Mammary epithelial cell (primary cell): Measurements from ENCODE around the gene HPCAL1.

Experiments used
- EZH2 ChIP-seq: IDR thresholded peaks from 2 replicates; pipeline ENCODE4 v1.6.1; 2012; ENCODE audit warnings: low read length, inconsistent platforms, borderline replicate concordance
- TF ChIP-seq, protein P1 (sequence below), 2 donors: IDR thresholded peaks in 1 of 2; conservative IDR thresholded peaks in 1 of 2; 2 replicates each; pipeline ENCODE4 v1.5.1; 2011 to 2012; ENCODE audit warnings: inconsistent platforms in 2 of 2, low read length in 2 of 2, mild to moderate bottlenecking in 2 of 2, control low read depth in 1 of 2, low read depth in 1 of 2; ENCODE audit not compliant: insufficient read depth in 1 of 2; ENCODE audit errors: extremely low read depth in 1 of 2

DNA sequence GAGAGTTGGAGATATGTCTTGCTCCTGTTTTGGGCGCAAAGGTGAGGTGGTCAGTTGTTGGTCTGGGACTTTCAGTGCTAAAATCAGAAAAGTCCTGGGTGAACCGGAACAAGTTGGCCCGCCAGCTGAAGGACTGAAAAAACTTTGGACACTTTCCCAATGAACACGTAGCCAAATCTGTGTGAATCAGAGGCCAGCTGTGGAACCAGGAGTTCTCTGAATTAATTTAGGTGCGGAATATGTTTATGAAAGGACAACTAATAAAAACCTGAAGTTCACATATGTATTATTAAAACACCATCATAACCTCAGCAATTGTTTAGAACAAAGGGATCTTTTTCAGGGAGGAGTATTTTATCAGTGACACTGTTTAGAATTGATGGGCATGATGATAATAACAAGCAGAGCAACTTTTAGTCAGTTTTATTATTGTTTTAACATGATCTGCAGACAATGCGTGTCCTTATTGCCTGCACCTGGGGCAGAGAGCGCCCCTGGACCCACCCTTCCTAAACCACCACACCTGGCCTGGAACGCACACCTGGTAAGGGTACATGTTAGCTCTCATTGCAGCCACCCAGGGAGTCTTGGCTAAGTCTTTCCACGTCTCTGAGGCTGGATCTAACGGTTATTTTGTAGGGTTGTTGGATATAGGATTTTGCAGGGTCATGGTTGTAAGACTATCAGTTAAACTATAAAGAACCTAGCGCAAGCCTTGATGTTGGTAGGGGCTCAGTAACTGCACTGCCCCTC is 155.3 kb downstream of the HPCAL1 start:
- TF ChIP-seq, protein P1, sequence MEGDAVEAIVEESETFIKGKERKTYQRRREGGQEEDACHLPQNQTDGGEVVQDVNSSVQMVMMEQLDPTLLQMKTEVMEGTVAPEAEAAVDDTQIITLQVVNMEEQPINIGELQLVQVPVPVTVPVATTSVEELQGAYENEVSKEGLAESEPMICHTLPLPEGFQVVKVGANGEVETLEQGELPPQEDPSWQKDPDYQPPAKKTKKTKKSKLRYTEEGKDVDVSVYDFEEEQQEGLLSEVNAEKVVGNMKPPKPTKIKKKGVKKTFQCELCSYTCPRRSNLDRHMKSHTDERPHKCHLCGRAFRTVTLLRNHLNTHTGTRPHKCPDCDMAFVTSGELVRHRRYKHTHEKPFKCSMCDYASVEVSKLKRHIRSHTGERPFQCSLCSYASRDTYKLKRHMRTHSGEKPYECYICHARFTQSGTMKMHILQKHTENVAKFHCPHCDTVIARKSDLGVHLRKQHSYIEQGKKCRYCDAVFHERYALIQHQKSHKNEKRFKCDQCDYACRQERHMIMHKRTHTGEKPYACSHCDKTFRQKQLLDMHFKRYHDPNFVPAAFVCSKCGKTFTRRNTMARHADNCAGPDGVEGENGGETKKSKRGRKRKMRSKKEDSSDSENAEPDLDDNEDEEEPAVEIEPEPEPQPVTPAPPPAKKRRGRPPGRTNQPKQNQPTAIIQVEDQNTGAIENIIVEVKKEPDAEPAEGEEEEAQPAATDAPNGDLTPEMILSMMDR (conservative IDR thresholded peaks at IDR 0.05 in 1 of 2, IDR thresholded peaks at IDR 0.05 in 1 of 2; ENCODE audit: extremely low read depth in 1 of 2, insufficient read depth in 1 of 2, low read depth in 1 of 2, low read length in 2 of 2) = no peak
- no peak for TF ChIP-seq EZH2
